COR-L47 (cell line): ENCODE data around the gene LRMDA.

Experiments
- DNase-seq: peaks from one replicate; lab custom pipeline; 2025; lab: John Stamatoyannopoulos, UW

The LRMDA gene

DNA sequence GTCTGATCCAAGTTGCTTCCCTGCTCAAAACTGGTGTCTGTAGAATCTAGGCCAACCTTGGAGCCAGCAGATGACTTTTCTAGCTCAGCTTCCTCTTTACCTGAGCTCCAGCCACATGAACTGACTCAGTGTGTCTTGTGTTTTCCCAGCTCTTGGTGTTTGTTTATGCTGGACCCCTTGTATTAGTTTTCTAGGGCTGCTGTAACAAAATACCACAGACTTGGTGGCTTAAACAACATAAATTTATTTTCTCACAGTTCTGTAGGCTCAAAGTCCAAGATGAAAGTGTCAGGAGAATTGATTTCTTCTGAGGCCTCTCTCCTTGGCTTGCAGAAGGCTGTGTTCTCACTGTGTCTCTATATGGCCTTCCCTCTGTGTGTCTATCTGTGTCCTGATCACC lies 45.1 kb downstream of the LRMDA start:
- no peak for DNase-seq

DNA sequence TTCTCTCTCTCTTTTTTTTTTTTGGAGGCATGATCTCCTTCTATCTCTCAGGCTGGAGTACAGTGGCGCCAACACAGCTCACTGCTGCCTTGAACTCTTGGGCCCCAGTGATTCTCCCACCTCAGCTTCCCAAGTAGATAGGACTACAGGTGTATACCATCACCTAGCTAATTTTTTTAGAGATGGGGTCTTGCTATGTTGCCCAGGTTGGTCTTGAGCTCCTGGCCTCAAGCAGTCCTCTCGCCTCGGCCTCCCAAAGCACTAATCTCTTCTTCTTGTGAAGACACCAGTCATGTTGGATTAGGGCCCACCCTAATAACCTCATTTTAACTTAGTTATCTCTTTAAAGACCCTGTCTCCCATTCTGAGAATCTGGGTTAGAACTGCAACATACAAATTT lies 45.6 kb downstream of the LRMDA start:
- DNase-seq = no peak

- no peak for DNase-seq
Observed at GRCh38 chr10:75477680-75478079, 46.3 kb downstream of the LRMDA start.

DNA sequence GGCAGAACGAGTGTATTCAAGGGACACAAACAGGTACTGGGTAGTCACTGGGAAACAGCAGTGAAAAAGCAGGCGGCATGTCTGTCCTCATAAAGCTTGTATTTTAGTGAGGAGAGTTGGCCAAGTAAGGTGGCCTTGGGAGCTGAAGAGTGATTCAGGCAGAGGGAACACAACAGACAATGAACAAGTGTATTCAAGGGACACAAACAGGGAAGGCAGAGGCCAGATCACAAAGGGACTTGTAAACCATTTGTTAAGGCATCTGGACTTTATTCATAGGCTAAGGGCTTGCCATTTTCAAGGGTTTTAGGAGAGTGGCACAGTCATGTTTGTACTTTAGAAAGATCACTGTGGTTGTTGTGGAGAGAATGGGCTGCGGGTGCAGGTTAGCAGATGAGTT lies 49.0 kb downstream of the LRMDA start:
- no peak for DNase-seq

- no peak for DNase-seq
Observed at GRCh38 chr10:75483188-75483587, 51.8 kb downstream of the LRMDA start.

GRCh38 chr10:75484717-75485116 lies 53.3 kb downstream of the LRMDA start:
- DNase-seq = no peak

- DNase-seq = no peak
Observed at GRCh38 chr10:75486591-75486990, 55.2 kb downstream of the LRMDA start.

DNA sequence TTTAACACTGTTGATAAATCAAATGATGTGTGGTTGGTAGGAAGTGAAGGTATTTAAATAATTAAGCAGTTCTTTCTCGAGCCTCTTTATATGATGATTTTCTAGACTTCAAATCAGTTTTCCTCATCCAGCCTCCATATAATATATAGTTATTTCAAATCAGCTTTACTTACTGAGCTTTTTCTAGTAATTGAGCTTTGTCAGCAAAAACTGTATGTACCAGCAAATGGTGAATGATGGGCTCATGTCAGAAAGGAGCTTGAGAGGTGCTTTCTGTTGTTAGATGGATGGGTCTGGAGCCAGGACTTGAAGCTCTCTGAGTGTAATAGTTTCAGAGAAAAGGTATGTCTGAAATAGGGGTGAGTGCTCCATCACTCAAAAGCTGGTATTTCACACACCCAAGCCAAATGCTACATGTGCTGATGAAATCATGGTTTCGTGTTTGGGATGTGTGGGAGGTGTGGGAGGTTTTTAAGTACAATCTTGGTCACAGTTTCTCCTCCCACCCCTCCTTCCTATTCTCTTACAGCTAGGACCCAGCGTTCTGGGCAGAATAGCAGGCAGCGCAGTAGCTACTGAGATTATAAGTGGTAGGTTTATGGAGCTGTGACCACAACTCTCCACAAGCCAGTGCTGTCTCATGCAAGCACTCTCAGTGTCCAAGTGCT lies 55.8 kb downstream of the LRMDA start:
- DNase-seq = no peak

DNA sequence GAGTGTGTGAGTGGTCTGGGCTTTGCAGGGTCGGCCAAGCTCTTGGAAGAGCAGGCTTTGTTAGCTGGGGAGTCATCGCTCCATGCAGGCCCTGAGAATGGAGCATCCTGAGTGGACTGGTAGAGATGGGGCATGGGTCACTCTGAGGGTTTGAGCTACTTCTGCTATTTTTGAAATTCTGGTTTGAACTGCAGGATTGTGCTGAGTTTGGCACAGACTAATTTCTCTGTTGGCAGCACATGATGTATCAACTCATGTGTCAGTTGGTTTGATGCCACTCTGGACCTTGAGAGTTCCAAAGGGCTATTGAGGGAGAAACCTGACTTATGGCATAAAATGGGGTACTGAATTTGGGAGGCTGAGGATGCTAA lies 56.3 kb downstream of the LRMDA start:
- DNase-seq = no peak

GRCh38 chr10:75492173-75492925 lies 60.9 kb downstream of the LRMDA start:
- no peak for DNase-seq

- DNase-seq = no peak
Observed at GRCh38 chr10:75493464-75493863, 62.0 kb downstream of the LRMDA start.

GRCh38 chr10:75495434-75496190 lies 64.2 kb downstream of the LRMDA start:
- DNase-seq = no peak

- DNase-seq = no peak
Observed at GRCh38 chr10:75496191-75496567, 64.8 kb downstream of the LRMDA start.

DNA sequence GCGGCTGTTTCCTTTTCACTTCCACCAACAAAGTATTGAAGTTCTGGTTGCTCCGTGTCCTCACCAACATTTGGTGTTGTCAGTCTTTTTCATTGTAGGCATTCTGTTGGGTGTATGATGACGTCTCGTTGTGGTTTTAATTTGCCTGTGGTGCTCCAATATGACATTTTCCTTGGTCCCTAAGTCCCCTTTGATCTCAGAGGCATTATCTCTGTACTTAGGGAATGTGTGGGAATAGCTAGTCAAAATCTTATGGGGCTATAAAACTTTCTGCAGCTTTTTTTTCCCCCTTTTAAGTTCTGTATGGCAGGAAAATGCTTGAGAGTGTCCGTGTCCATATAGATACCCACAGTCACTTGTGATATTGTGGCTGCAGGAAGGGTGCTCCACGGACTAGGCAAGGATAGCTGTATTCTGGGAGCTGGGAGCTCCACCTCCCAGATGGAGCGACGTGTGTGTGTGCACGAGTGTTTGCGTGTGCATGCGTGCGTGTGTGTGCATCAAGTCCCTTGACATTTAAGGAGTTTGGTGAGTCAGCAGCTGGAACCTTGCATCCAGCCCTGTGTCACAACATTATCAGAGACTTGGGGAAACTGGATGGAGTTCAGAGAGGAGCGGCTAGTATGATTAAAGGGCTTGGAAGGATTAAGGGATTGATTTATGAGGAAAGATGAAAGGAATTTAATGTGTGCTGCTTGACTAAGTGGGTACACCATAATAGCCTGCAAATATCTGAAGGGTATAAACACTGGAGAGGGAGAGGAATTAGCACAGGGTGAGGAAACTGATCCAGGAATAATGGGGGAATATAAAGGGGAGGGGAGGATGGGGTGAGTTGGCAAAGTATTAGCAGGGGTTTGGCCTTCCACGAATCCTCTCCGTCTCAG lies 66.8 kb downstream of the LRMDA start:
- DNase-seq = no peak

- no peak for DNase-seq
Observed at GRCh38 chr10:75498884-75499350, 67.5 kb downstream of the LRMDA start.

GRCh38 chr10:75499556-75500160 lies 68.2 kb downstream of the LRMDA start:
- no peak for DNase-seq

DNA sequence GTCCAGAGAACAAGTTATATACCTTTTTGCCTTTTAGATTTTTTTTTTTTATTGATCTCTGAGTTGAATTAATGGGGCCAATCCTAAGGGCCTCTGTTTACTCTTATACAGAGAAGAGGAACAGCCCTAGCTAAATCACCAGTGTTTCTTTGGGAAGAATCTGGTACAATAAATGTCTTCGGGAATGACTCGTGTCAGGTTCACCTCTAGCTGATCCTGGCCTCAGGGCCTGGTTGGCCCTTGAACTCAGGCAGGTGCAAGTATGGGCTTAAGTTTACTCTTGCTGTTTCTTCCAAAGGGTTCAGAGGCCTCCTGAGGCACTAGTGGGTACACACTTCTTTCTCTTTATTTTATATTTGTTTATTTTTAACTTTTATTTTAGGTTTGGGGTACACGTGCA lies 71.0 kb downstream of the LRMDA start:
- DNase-seq = no peak

GRCh38 chr10:75502838-75503237 lies 71.4 kb downstream of the LRMDA start:
- no peak for DNase-seq

DNA sequence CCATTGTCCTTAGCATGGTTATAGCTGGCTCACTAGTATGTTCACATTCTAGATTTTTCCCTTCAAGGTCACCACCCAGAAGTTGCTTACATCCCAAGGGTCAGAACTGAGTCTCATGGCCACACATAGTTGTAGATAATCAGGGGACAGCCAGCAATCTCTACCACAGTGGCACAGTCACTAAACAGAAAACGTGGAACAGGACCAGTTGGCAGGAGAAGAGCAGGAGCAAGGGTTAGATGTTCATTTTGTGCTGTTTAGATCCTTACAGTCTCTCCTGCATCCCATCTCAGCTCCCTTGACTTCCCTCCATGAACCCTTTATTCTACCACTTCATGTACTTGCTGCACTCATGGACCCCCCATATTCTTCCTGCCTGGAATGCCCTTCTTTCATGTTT lies 73.9 kb downstream of the LRMDA start:
- DNase-seq = no peak

DNA sequence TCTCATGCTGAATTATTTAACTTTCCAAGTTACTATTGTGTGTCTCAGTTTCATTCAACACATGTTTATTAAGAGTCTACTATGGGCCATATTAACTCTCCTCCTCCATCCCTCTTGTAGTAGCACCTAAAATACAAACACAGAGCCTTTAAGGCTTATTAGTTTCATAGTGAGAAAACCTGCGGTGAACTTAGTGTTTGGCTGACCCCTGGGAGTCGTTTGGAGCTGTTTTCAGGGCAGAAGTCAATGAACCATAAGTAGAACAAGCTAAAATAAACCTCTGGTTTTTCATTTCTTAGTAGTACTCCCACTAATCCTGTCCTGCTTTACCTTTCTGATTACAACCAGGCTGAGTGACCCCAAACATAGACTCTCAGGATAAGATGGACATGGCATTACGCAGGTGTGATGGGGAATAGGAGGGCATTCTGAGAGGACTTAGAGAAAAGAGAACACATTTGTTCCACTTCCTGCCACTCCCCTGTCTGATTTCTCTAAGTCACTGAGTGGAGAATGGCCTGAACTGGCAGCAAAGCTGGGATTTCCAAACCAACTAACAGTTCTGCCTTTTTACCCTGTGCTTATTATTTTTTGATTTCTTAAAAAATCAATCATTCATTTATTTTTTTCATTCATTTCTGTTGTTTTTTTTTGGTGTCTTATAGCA lies 74.5 kb downstream of the LRMDA start:
- no peak for DNase-seq

GRCh38 chr10:75506930-75507329 lies 75.5 kb downstream of the LRMDA start:
- no peak for DNase-seq
